ENCODE results near the gene ZFYVE21.

Gene ZFYVE21

GRCh38 chr14:103735815-103736545 is 20.4 kb downstream of the ZFYVE21 start:
- H3K79me2 ChIP-seq (ENCODE audit: insufficient read depth, low read depth) = no peaks in the 10 kb centered on the region
- H3K36me3 ChIP-seq (ENCODE audit: insufficient read depth) = no peaks in the 10 kb centered on the region
- no peaks in the 10 kb centered on the region for H3K27me3 ChIP-seq (ENCODE audit: insufficient read depth, low read depth)
- TF ChIP-seq, protein P1, sequence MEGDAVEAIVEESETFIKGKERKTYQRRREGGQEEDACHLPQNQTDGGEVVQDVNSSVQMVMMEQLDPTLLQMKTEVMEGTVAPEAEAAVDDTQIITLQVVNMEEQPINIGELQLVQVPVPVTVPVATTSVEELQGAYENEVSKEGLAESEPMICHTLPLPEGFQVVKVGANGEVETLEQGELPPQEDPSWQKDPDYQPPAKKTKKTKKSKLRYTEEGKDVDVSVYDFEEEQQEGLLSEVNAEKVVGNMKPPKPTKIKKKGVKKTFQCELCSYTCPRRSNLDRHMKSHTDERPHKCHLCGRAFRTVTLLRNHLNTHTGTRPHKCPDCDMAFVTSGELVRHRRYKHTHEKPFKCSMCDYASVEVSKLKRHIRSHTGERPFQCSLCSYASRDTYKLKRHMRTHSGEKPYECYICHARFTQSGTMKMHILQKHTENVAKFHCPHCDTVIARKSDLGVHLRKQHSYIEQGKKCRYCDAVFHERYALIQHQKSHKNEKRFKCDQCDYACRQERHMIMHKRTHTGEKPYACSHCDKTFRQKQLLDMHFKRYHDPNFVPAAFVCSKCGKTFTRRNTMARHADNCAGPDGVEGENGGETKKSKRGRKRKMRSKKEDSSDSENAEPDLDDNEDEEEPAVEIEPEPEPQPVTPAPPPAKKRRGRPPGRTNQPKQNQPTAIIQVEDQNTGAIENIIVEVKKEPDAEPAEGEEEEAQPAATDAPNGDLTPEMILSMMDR (conservative IDR thresholded peaks at IDR 0.05; ENCODE audit: low read depth, low read length) = no peak
- H3K4me3 ChIP-seq (IDR thresholded peaks at IDR 0.05; ENCODE audit: insufficient read depth, low read depth, low read length) = no peak overlapping the region
- H3K27ac ChIP-seq = no peak overlapping the region
- no peak overlapping the region for H3K9ac ChIP-seq
- H3K4me1 ChIP-seq (ENCODE audit: low read depth, poor library complexity, severe bottlenecking) = no peaks in the 10 kb centered on the region
- no peak overlapping the region for H2AFZ ChIP-seq (ENCODE audit: low read depth)
- H4K20me1 ChIP-seq (ENCODE audit: insufficient read depth) = no peaks in the 10 kb centered on the region
- no peak overlapping the region for H3K4me2 ChIP-seq

GRCh38 chr14:103736546-103737431 is 21.2 kb downstream of the ZFYVE21 start:
- Histone ChIP-seq H3K4me3 (IDR thresholded peaks at IDR 0.05; ENCODE audit: insufficient read depth, low read depth, low read length) (no peak overlapping the region), H3K36me3 (ENCODE audit: insufficient read depth) (no peaks in the 10 kb centered on the region), H3K79me2 (ENCODE audit: insufficient read depth, low read depth) (no peaks in the 10 kb centered on the region), H2AFZ (ENCODE audit: low read depth) (no peak overlapping the region), H3K9ac (no peak overlapping the region), H3K4me1 (ENCODE audit: low read depth, poor library complexity, severe bottlenecking) (no peaks in the 10 kb centered on the region), H3K27ac (no peak overlapping the region), H3K27me3 (ENCODE audit: insufficient read depth, low read depth) (no peaks in the 10 kb centered on the region), H4K20me1 (ENCODE audit: insufficient read depth) (no peaks in the 10 kb centered on the region), H3K4me2 (no peak overlapping the region)
- TF ChIP-seq, protein P1 (conservative IDR thresholded peaks at IDR 0.05; ENCODE audit: low read depth, low read length) = no peak

DNA sequence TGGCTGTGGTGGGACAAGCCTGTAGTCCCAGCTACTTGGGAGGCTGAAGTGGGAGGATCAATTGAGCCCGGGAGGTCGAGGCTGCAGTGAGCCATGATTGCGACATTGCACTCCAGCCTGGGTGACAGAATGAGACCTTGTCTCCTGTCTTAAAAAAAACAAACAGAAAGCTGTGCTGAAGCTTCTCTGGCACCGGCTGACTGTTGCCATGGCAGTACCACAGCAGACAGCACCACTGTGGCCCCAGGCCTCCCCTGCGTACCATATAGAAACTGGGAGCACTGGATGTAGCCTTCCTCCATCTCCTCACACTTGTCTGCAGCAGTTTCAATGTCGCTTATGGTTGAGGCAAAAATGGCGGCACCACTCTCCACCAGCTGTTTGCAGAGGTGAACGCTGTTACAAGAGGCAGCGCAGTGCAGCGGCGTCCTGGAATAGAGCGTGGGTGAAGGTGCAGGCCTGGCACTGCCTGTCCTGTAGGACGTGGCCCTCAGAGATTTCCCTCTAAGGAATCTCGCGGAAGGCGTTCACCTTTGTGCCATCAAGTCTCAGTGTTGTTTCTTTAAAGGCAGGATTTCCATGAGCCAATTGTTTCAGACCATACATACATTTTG is 21.9 kb downstream of the ZFYVE21 start:
- TF ChIP-seq, protein P1 (conservative IDR thresholded peaks at IDR 0.05; ENCODE audit: low read depth, low read length) = no peak
- H3K79me2 ChIP-seq (ENCODE audit: insufficient read depth, low read depth) = no peaks in the 10 kb centered on the region
- H3K4me2 ChIP-seq = no peak overlapping the region
- H2AFZ ChIP-seq (ENCODE audit: low read depth) = no peak overlapping the region
- no peaks in the 10 kb centered on the region for H4K20me1 ChIP-seq (ENCODE audit: insufficient read depth)
- H3K36me3 ChIP-seq (ENCODE audit: insufficient read depth) = no peaks in the 10 kb centered on the region
- H3K4me1 ChIP-seq (ENCODE audit: low read depth, poor library complexity, severe bottlenecking) = no peaks in the 10 kb centered on the region
- H3K4me3 ChIP-seq (IDR thresholded peaks at IDR 0.05; ENCODE audit: insufficient read depth, low read depth, low read length) = no peak overlapping the region
- H3K9ac ChIP-seq = no peak overlapping the region
- H3K27ac ChIP-seq = no peak overlapping the region
- H3K27me3 ChIP-seq (ENCODE audit: insufficient read depth, low read depth) = no peaks in the 10 kb centered on the region

- no peak overlapping the region for H3K4me2 ChIP-seq
- no peak overlapping the region for H3K27ac ChIP-seq
- H3K4me3 ChIP-seq (IDR thresholded peaks at IDR 0.05; ENCODE audit: insufficient read depth, low read depth, low read length) = no peak overlapping the region
- no peaks in the 10 kb centered on the region for H3K79me2 ChIP-seq (ENCODE audit: insufficient read depth, low read depth)
- H3K27me3 ChIP-seq (ENCODE audit: insufficient read depth, low read depth) = no peaks in the 10 kb centered on the region
- no peaks in the 10 kb centered on the region for H4K20me1 ChIP-seq (ENCODE audit: insufficient read depth)
- no peaks in the 10 kb centered on the region for H3K4me1 ChIP-seq (ENCODE audit: low read depth, poor library complexity, severe bottlenecking)
- H2AFZ ChIP-seq (ENCODE audit: low read depth) = no peak overlapping the region
- TF ChIP-seq, protein P1 (conservative IDR thresholded peaks at IDR 0.05; ENCODE audit: low read depth, low read length) = no peak
- H3K36me3 ChIP-seq (ENCODE audit: insufficient read depth) = no peaks in the 10 kb centered on the region
- no peak overlapping the region for H3K9ac ChIP-seq
Observed at GRCh38 chr14:103738166-103738565, 22.6 kb downstream of the ZFYVE21 start.

All from KMS-11 (cell line).